SK-N-SH (cell line): ENCODE measurements around the gene FSIP1. TPM values are rescaled to one million over a fixed set of nuclear protein-coding genes. Genes with fewer than 3 reads are reported as not detected.

ENCODE experiments used
- CTCF ChIA-PET: fragments of 300-600, 350-600 bp; formaldehyde crosslinking; extraction: SDS; loops from one replicate; lab custom pipeline; 2021; lab: Yijun Ruan, JAX
- POLR2A ChIA-PET: fragments of 350-600 bp; sonication (Branson Sonifier 250); formaldehyde crosslinking; extraction: SDS; loops from one replicate; lab custom pipeline; 2020; ENCODE audit warnings: antibody characterized with exemption, inconsistent platforms; lab: Yijun Ruan, JAX
- DNase-seq: peaks from one replicate; pipeline ENCODE4 v3.0.0; 2012
- H2AFZ ChIP-seq: fragments of 200-600 bp; sonication (generic); 2 replicates; pipeline ENCODE4 v1.8.1; 2016; ENCODE audit warnings: antibody characterized with exemption, mild to moderate bottlenecking, low read depth
- H3F3A ChIP-seq: fragments of 200-600 bp; sonication (generic); replicated peaks from 2 replicates; pipeline ENCODE3; 2016; ENCODE audit warnings: antibody characterized with exemption, mild to moderate bottlenecking; ENCODE audit not compliant: insufficient read depth
- H3K27ac ChIP-seq, 2 experiments: fragments of 200-500 bp in 1 of 2; fragments of 200-600 bp in 1 of 2; sonication (Bioruptor generic) in 1 of 2; sonication (generic), shearing (Covaris generic) in 1 of 2; 2 replicates each; pipeline versions ENCODE4 v1.5.1 to v1.6.1; 2014 to 2016; ENCODE audit warnings: low read depth in 2 of 2, inconsistent platforms in 1 of 2, low read length in 1 of 2, mild to moderate bottlenecking in 1 of 2, mixed read lengths in 1 of 2
- H3K27me3 ChIP-seq: fragments of 200-600 bp; sonication (generic), shearing (Covaris generic); 2 replicates; pipeline ENCODE4 v1.6.1; 2016; ENCODE audit warnings: mixed run types; ENCODE audit not compliant: insufficient read depth
- H3K36me3 ChIP-seq, 2 experiments: fragments of 200-500 bp in 1 of 2; fragments of 200-600 bp in 1 of 2; sonication (Bioruptor generic) in 1 of 2; sonication (generic) in 1 of 2; replicated peaks in 1 of 2; 2 replicates each; pipeline versions ENCODE3 to v1.5.1; 2014 to 2016; ENCODE audit warnings: low read length in 1 of 2, mild to moderate bottlenecking in 1 of 2; ENCODE audit not compliant: insufficient read depth in 2 of 2, control insufficient read depth in 1 of 2
- H3K4me1 ChIP-seq, 2 experiments: fragments of 200-500 bp in 1 of 2; fragments of 200-600 bp in 1 of 2; sonication (Bioruptor generic) in 1 of 2; sonication (generic), shearing (Covaris generic) in 1 of 2; 2 replicates each; pipeline versions ENCODE4 v1.5.1 to v1.6.1; 2014 to 2016; ENCODE audit warnings: low read depth in 1 of 2, low read length in 1 of 2, mixed run types in 1 of 2; ENCODE audit not compliant: insufficient read depth in 2 of 2, control insufficient read depth in 1 of 2
- H3K4me2 ChIP-seq: fragments of 200-600 bp; sonication (generic), shearing (Covaris generic); 2 replicates; pipeline ENCODE4 v1.6.1; 2017; ENCODE audit warnings: mixed run types
- H3K4me3 ChIP-seq, 2 experiments: fragments of 200-500 bp in 1 of 2; fragments of 200-600 bp in 1 of 2; sonication (Bioruptor generic) in 1 of 2; sonication (generic), shearing (Covaris generic) in 1 of 2; 2 replicates each; pipeline versions ENCODE4 v1.5.1 to v1.8.1; 2014 to 2016; ENCODE audit warnings: low read depth in 2 of 2, inconsistent platforms in 1 of 2, low read length in 1 of 2, mild to moderate bottlenecking in 1 of 2, mixed read lengths in 1 of 2, moderate library complexity in 1 of 2
- H3K79me2 ChIP-seq: fragments of 200-600 bp; sonication (generic); 2 replicates; pipeline ENCODE4 v1.8.1; 2017; ENCODE audit warnings: mild to moderate bottlenecking; ENCODE audit not compliant: insufficient read depth
- H3K9ac ChIP-seq: fragments of 200-600 bp; sonication (generic); 2 replicates; pipeline ENCODE4 v1.6.1; 2017; ENCODE audit warnings: mixed run types
- H3K9me2 ChIP-seq: fragments of 200-600 bp; sonication (generic); 2 replicates; pipeline ENCODE4 v1.6.1; 2017; ENCODE audit warnings: mixed run types
- H3K9me3 ChIP-seq: fragments of 200-600 bp; sonication (generic); 2 replicates; pipeline ENCODE4 v1.6.1; 2017; ENCODE audit warnings: mixed run types, mild to moderate bottlenecking, moderate library complexity
- H4K20me1 ChIP-seq: fragments of 200-600 bp; sonication (generic); 2 replicates; pipeline ENCODE4 v1.6.1; 2017; ENCODE audit warnings: mild to moderate bottlenecking, mixed run types; ENCODE audit not compliant: insufficient read depth
- CHD2 ChIP-seq: fragments of 150-350 bp; IDR thresholded peaks from 2 replicates; pipeline ENCODE4 v1.6.1; 2018; ENCODE audit warnings: low read length; ENCODE audit not compliant: partially characterized antibody
- FOSL2 ChIP-seq: IDR thresholded peaks from 2 replicates; pipeline ENCODE4 v1.4.0; 2012; ENCODE audit warnings: low read depth, mild to moderate bottlenecking, moderate library complexity, borderline replicate concordance
- IRF3 ChIP-seq: fragments of 150-350 bp; IDR thresholded peaks from 2 replicates; pipeline ENCODE4 v1.6.1; 2016; ENCODE audit warnings: mild to moderate bottlenecking, low read depth, low read length
- JUND ChIP-seq: IDR thresholded peaks from 2 replicates; pipeline ENCODE4 v1.4.0; 2012
- MEF2A ChIP-seq: IDR thresholded peaks from 2 replicates; pipeline ENCODE4 v1.4.0; 2012; ENCODE audit warnings: low read depth, borderline replicate concordance
- NFIC ChIP-seq: IDR thresholded peaks from 2 replicates; pipeline ENCODE4 v1.4.0; 2012; ENCODE audit warnings: borderline replicate concordance
- NRF1 ChIP-seq: IDR thresholded peaks from 2 replicates; pipeline ENCODE4 v1.6.1; 2012; ENCODE audit warnings: low read depth, mild to moderate bottlenecking, low read length
- RXRA ChIP-seq: IDR thresholded peaks from 2 replicates; pipeline ENCODE4 v1.4.0; 2012; ENCODE audit warnings: low read depth, mild to moderate bottlenecking, borderline replicate concordance
- SIN3A ChIP-seq: IDR thresholded peaks from 2 replicates; pipeline ENCODE4 v1.6.1; 2012; ENCODE audit warnings: low read depth, mild to moderate bottlenecking, low read length, moderate library complexity, borderline replicate concordance
- SMC3 ChIP-seq: IDR thresholded peaks from 2 replicates; pipeline ENCODE4 v1.6.1; 2012; ENCODE audit warnings: low read depth, low read length, improper control_type of control experiment
- TEAD4 ChIP-seq: IDR thresholded peaks from 2 replicates; pipeline ENCODE4 v1.4.0; 2012; ENCODE audit warnings: mild to moderate bottlenecking, borderline replicate concordance; ENCODE audit not compliant: insufficient read depth
- USF1 ChIP-seq: IDR thresholded peaks from 2 replicates; pipeline ENCODE4 v1.4.0; 2012; ENCODE audit warnings: low read depth, borderline replicate concordance
- WGBS: methylation state at CpG from one replicate; pipeline ENCODE4 v1.1.6; 2017; ENCODE audit warnings: low lambda C conversion rate; 5-methylcytosine and 5-hydroxymethylcytosine counted together
- polyA plus RNA-seq, 3 experiments: library from polyadenylated mRNA; depleted of rRNA; stranded (reverse); fragments of >200 nt; gene quantifications; 2 replicates each; pipeline ENCODE4 v1.2.3, GENCODE V29; 2012

The FSIP1 gene
- polyA plus RNA-seq, 1 of the 3 experiments (the other 2 are of a cell fraction) = 0.43 TPM

- Histone ChIP-seq H4K20me1 (no peaks in the 10 kb centered on the region), H3K4me2 (no peak overlapping the region), H3K79me2 (no peaks in the 10 kb centered on the region), H3F3A (peaks cover 9% of the 10 kb centered on the region), H3K36me3 (no peaks in the 10 kb centered on the region), H3K9me2 (0 out of 2 replicates have a peak, but pooled peaks cover 3% of the 10 kb centered on the region), H3K4me3 (no peak overlapping the region), H3K9me3 (no peaks in the 10 kb centered on the region), H3K4me1 (no peaks in the 10 kb centered on the region; a peak in 1 of 4 replicates), H3K27me3 (no peaks in the 10 kb centered on the region), H2AFZ (no peak overlapping the region), H3K27ac (no peak overlapping the region), H3K9ac (no peak overlapping the region)
- ChIA-PET CTCF (interaction anchor here (0.7 to 1.5 kb wide), 5 partner anchors 9 to 1066 kb away, joined by 3 to 8 read pairs (median 4); no protein-coding TSS in a partner anchor), POLR2A (no interaction called here)
- 33% methylated on average over 2 of the region's 2 CpGs for WGBS
- TF ChIP-seq IRF3 (no peak), FOSL2 (no peak)
- DNase-seq = no peak
Measured at GRCh38 chr15:39748276-39748675, 34.4 kb downstream of the FSIP1 start.

GRCh38 chr15:39747326-39747725 lies 35.3 kb downstream of the FSIP1 start:
- Histone ChIP-seq H2AFZ (no peak overlapping the region; the same call in 1 of the 2 replicates), H3K27me3 (no peaks in the 10 kb centered on the region), H3K27ac (peak overlapping the region in 1 of 2 experiments; percentile 77; a peak in 2 of 4 replicates), H3K4me1 (no peaks in the 10 kb centered on the region; a peak in 1 of 4 replicates), H3K36me3 (no peaks in the 10 kb centered on the region), H4K20me1 (no peaks in the 10 kb centered on the region), H3F3A (peaks cover 9% of the 10 kb centered on the region), H3K9me2 (0 out of 2 replicates have a peak, but pooled peaks cover 3% of the 10 kb centered on the region), H3K9ac (no peak overlapping the region), H3K4me3 (no peak overlapping the region), H3K79me2 (no peaks in the 10 kb centered on the region), H3K4me2 (peak overlapping the region; percentile 25; the same call in 1 of the 2 replicates), H3K9me3 (no peaks in the 10 kb centered on the region)
- CTCF ChIA-PET = interaction anchor here (1.1 to 1.5 kb wide), 3 partner anchors 10 to 12 kb away, joined by 4 read pairs; no protein-coding TSS in a partner anchor
- TF ChIP-seq RXRA = 0 out of 2 replicates have a peak, but pooled peaks have one; percentile 13
- TF ChIP-seq SMC3 = no peak
- 0 out of 2 replicates have a peak, but pooled peaks have one; percentile 43 for TF ChIP-seq JUND
- TF ChIP-seq FOSL2 = peak; percentile 74; the same call in 1 of the 2 replicates
- peak; percentile 63; the same call in 1 of the 2 replicates for TF ChIP-seq MEF2A
- DNase-seq = no peak
- POLR2A ChIA-PET = no interaction called here

DNA sequence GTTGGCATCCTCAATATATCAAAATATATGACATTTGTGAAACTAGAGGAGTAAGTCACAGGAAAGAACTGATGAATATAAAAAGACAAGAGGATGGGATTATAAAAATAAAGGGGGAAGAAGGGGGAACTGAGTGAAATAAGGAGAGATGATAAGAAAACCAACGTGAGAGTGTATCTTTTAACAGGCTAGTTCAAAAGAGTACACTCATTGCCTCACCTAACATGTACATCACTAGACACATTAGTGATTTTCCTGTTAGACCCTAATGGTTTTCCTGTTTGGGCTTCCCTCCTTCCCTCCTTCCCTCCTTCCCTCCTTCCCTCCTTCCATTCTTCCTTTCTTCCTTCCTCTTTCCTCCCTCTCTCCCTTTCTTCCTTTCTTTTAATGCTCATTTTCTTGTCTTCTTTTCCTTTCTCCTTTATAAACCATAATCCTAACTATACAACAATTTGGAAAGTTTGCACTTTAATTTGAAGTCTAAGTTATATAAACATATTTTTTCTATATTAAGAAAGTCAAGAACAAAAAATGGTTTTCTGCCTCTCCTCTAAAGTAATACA lies 35.8 kb downstream of the FSIP1 start:
- Histone ChIP-seq H3K4me1 (no peaks in the 10 kb centered on the region; a peak in 1 of 4 replicates), H3K4me3 (no peak overlapping the region), H3K27me3 (no peaks in the 10 kb centered on the region), H3K9me3 (no peaks in the 10 kb centered on the region), H3K27ac (peak overlapping the region in 1 of 2 experiments; percentile 77; a peak in 2 of 4 replicates), H3K9me2 (0 out of 2 replicates have a peak, but pooled peaks cover 3% of the 10 kb centered on the region), H3K9ac (no peak overlapping the region), H4K20me1 (no peaks in the 10 kb centered on the region), H3K4me2 (peak overlapping the region; percentile 25; the same call in 1 of the 2 replicates), H2AFZ (no peak overlapping the region), H3K36me3 (no peaks in the 10 kb centered on the region), H3K79me2 (no peaks in the 10 kb centered on the region), H3F3A (peaks cover 9% of the 10 kb centered on the region)
- CTCF ChIA-PET = interaction anchor here (1.1 to 1.5 kb wide), 2 partner anchors 11 kb away, joined by 4 read pairs; no protein-coding TSS in a partner anchor
- TF ChIP-seq USF1 (no peak), NRF1 (no peak), SMC3 (no peak), NFIC (no peak), TEAD4 (no peak), CHD2 (no peak), SIN3A (no peak)
- 85% methylated on average over 1 of the region's 1 CpG for WGBS
- POLR2A ChIA-PET = no interaction called here
- DNase-seq = no peak
